Natural killer cell (primary cell): ENCODE measurements around the gene RSU1. TPM values are rescaled to one million over a fixed set of nuclear protein-coding genes. Genes with fewer than 3 reads are reported as not detected.

Experiments
- ATAC-seq, 3 donors: fragments of 150-1000 bp in 2 of 3; fragments of 200-7000 bp in 1 of 3; cut with Tn5 transposase; 1 replicate in 1 of 3; 2 replicates in 2 of 3; pipeline ENCODE4 v1.10.0; 2021; ENCODE audit warnings: mild to moderate bottlenecking in 2 of 3, moderate library complexity in 2 of 3
- DNase-seq, 2 donors: peaks; one replicate each; pipeline versions ENCODE4 v3.0.0 to v3.0.0-alpha.2; 2013 to 2021; ENCODE audit warnings: mixed read lengths in 1 of 2
- H3K27ac ChIP-seq: one replicate; pipeline ENCODE4 v1.5.1; 2013; ENCODE audit warnings: mild to moderate bottlenecking, low read length
- H3K27me3 ChIP-seq: one replicate; pipeline ENCODE4 v1.6.1; 2013; ENCODE audit warnings: low read length; ENCODE audit not compliant: control insufficient read depth, insufficient read depth
- H3K36me3 ChIP-seq: one replicate; pipeline ENCODE4 v1.6.1; 2013; ENCODE audit warnings: low read length; ENCODE audit not compliant: control insufficient read depth, insufficient read depth
- H3K4me1 ChIP-seq: one replicate; pipeline ENCODE4 v1.6.1; 2013; ENCODE audit warnings: low read length; ENCODE audit not compliant: control insufficient read depth, insufficient read depth
- H3K4me3 ChIP-seq: one replicate; pipeline ENCODE4 v1.5.1; 2013; ENCODE audit warnings: low read length
- H3K9me3 ChIP-seq: one replicate; pipeline ENCODE4 v1.6.1; 2013; ENCODE audit warnings: low read length; ENCODE audit not compliant: control insufficient read depth, insufficient read depth
- H3K27ac Mint-ChIP-seq, 2 donors: one replicate each; pipeline ENCODE4 v1.8.0; 2022; ENCODE audit warnings: mild to moderate bottlenecking in 2 of 2, mixed read lengths in 2 of 2, moderate library complexity in 1 of 2
- H3K27me3 Mint-ChIP-seq, 2 donors: one replicate each; pipeline ENCODE4 v1.8.0; 2022; ENCODE audit warnings: low read depth in 2 of 2, mixed read lengths in 2 of 2
- H3K36me3 Mint-ChIP-seq: one replicate; pipeline ENCODE4 v1.8.0; 2022; ENCODE audit warnings: mixed read lengths
- H3K4me1 Mint-ChIP-seq, 2 donors: one replicate each; pipeline ENCODE4 v1.8.0; 2022; ENCODE audit warnings: mixed read lengths in 2 of 2
- H3K4me3 Mint-ChIP-seq: one replicate; pipeline ENCODE4 v1.8.0; 2022; ENCODE audit warnings: mild to moderate bottlenecking, moderate library complexity, mixed read lengths
- H3K9me3 Mint-ChIP-seq, 2 donors: one replicate each; pipeline ENCODE4 v1.8.0; 2022; ENCODE audit warnings: mixed read lengths in 2 of 2
- WGBS: methylation state at CpG from one replicate; pipeline ENCODE4 v1.1.7; 2013; ENCODE audit warnings: missing lambda C conversion rate; ENCODE audit not compliant: insufficient coverage; 5-methylcytosine and 5-hydroxymethylcytosine counted together
- intact Hi-C: fragments of 100-400 bp; cut with micrococcal nuclease; formaldehyde crosslinking; loops from one replicate; pipeline ENCODE4 v1.14.2; 2022
- total RNA-seq, 4 donors: library from RNA; stranded (reverse); fragments of 120-200 nt in 1 of 4; gene quantifications; one replicate each; pipeline versions ENCODE4 v1.2.3 to v1.2.4, GENCODE V29; 2013 to 2022
- TF ChIP-seq, protein P1 (sequence below): fragments of 200-600 bp; IDR thresholded peaks from one replicate; pipeline ENCODE4 v1.8.0; 2022; ENCODE audit warnings: antibody characterized with exemption

RSU1 gene
- total RNA-seq, 3 donors from 2014 or later (not counting 1 experiment from before 2014, with no cell fraction given), result 75.0 to 85.3 (median 80.0) TPM

DNA sequence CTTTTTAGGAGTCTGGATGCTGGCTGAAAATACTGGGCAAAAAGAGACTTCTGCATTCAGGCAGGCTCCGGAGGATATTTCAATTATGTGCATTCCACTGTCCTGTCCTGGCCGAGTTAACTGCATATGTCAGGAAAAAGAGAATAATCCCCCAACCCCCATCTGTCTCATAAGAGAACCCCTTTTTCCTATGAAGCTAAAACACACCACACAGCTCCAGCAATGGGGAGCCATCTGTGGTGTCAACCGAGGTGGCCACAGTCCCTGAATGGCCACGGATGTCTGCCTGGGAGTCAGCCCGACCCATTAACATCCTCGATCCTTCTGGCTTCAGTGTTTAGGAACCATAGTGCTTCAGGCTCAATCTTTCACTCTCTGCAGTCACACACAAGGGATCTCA is 70.4 kb downstream of the RSU1 start:
- H3K36me3 Mint-ChIP-seq, result peaks cover 6% of the 10 kb centered on the region

DNA sequence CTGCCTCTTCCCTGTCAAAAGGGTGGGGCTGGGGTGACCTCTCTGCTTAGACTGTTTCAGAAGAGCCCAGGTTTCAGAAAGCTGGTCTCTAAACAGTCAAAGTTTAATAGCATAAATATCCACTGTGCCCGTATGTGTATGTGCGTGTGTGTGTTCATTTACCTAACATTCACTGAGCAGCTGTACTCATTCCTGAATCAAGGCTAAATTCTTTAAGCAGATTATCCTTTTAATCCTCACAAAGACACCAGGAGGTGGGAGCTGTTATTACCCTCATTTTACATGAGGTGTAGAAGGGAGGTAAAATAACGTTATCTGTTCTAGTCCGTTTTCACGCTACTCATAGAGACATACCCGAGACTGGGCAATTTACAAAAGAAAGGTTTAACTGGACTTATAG is 72.2 kb downstream of the RSU1 start:
- no peaks in the 10 kb centered on the region for H3K9me3 ChIP-seq
- no peaks in the 10 kb centered on the region for H3K27me3 ChIP-seq
- no peak for ATAC-seq
- Mint-ChIP-seq H3K27me3 (no peaks in the 10 kb centered on the region), H3K4me3 (no peak overlapping the region), H3K27ac (no peak overlapping the region), H3K4me1 (peaks cover 5 to 15% of the 10 kb centered on the region in 2 donors), H3K9me3 (no peaks in the 10 kb centered on the region), H3K36me3 (no peaks in the 10 kb centered on the region)
- TF ChIP-seq, protein P1, sequence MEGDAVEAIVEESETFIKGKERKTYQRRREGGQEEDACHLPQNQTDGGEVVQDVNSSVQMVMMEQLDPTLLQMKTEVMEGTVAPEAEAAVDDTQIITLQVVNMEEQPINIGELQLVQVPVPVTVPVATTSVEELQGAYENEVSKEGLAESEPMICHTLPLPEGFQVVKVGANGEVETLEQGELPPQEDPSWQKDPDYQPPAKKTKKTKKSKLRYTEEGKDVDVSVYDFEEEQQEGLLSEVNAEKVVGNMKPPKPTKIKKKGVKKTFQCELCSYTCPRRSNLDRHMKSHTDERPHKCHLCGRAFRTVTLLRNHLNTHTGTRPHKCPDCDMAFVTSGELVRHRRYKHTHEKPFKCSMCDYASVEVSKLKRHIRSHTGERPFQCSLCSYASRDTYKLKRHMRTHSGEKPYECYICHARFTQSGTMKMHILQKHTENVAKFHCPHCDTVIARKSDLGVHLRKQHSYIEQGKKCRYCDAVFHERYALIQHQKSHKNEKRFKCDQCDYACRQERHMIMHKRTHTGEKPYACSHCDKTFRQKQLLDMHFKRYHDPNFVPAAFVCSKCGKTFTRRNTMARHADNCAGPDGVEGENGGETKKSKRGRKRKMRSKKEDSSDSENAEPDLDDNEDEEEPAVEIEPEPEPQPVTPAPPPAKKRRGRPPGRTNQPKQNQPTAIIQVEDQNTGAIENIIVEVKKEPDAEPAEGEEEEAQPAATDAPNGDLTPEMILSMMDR, result no peak
- H3K27ac ChIP-seq, result no peak overlapping the region
- DNase-seq, result no peak
- peaks cover 8% of the 10 kb centered on the region for H3K36me3 ChIP-seq
- 100% methylated on average over 6 of the region's 6 CpGs for WGBS
- H3K4me1 ChIP-seq, result no peaks in the 10 kb centered on the region
- H3K4me3 ChIP-seq, result no peak overlapping the region
- intact Hi-C loops, result no loop called here

More for the DNA sequence above, 70.4 kb downstream of the RSU1 start:
- H3K36me3 ChIP-seq, result peaks cover 19% of the 10 kb centered on the region
- no peaks in the 10 kb centered on the region for H3K4me1 ChIP-seq
- no peak for ATAC-seq
- no peaks in the 10 kb centered on the region for H3K27me3 ChIP-seq
- Mint-ChIP-seq H3K27me3 (no peaks in the 10 kb centered on the region), H3K27ac (no peak overlapping the region), H3K4me1 (peaks cover 0 to 6% of the 10 kb centered on the region in 2 donors), H3K9me3 (no peaks in the 10 kb centered on the region), H3K4me3 (no peak overlapping the region)
- TF ChIP-seq, protein P1, result no peak
- 94% methylated on average over 6 of the region's 6 CpGs for WGBS
- DNase-seq, result no peak
- H3K4me3 ChIP-seq, result no peak overlapping the region
- intact Hi-C loops, result no loop called here
- no peaks in the 10 kb centered on the region for H3K9me3 ChIP-seq
- H3K27ac ChIP-seq, result no peak overlapping the region

DNA sequence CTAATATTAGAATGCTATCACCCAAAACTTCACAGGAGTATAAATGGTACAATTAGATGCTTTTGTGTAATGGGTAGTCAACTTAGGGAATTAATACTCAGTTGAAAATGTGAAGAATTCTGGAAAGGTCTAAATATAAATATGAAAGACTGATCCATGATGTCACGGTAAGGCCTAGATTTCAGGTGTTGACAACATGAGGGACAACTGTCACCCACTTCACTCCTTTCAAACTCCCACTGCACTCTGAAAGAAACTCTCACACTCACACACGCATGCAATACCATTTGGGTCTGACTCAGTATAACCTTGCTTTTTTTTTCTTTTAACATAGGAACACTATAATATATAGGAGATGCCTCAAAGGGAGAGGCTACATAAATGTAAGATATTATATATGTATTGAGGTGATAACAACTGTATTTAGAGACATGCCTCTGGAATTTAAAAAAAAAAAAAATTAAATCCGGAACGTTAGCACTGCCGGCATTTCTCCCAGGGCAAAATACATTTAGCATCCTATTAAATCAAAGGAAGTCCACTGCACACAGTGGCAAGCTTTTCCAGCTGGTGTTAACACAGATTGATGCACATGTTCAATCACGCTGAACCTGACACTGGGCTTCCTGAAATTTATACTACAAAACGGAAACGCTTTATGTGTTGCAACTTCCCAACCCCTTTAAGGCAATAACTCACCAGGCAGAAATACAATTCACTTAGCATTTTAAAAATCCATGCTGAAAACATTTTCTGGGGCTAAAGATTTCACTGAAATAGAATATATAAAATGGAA is 74.9 kb downstream of the RSU1 start:
- H3K4me3 ChIP-seq, result no peak overlapping the region
- Mint-ChIP-seq H3K4me3 (no peak overlapping the region), H3K4me1 (peaks cover 5 to 15% of the 10 kb centered on the region in 2 donors), H3K27me3 (no peaks in the 10 kb centered on the region), H3K36me3 (peaks cover 4% of the 10 kb centered on the region), H3K9me3 (peaks cover 0 to 2% of the 10 kb centered on the region in 2 donors), H3K27ac (no peak overlapping the region)
- H3K27ac ChIP-seq, result no peak overlapping the region
- DNase-seq (no peak), ATAC-seq (no peak)
- WGBS, result 45% methylated on average over 7 of the region's 8 CpGs
- TF ChIP-seq, protein P1, result no peak
- H3K36me3 ChIP-seq, result peaks cover 4% of the 10 kb centered on the region
- H3K9me3 ChIP-seq, result no peaks in the 10 kb centered on the region
- H3K27me3 ChIP-seq, result no peaks in the 10 kb centered on the region
- intact Hi-C loops, result no loop called here
- H3K4me1 ChIP-seq, result no peaks in the 10 kb centered on the region

DNA sequence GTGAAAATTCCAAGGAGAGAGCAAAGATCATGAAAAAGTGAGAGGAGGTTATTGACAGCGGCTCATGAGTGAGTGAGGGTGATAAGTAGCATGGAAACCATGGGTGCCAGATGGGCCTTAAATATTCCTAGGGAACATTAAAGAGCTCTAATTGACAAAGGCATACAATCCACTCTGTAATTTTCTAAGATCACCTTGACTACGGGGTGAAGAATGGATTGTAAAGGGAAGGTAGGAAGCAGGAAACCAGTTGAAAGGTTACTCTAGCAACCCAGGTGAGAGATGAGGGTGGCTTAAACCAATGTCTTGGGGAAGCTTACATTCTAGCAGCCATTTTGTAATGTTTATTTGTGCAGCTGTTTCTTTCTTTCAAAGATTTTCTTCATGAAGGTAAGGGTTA is 75.7 kb downstream of the RSU1 start:
- Histone ChIP-seq H3K36me3 (peaks cover 2% of the 10 kb centered on the region), H3K4me3 (no peak overlapping the region), H3K9me3 (no peaks in the 10 kb centered on the region), H3K27me3 (no peaks in the 10 kb centered on the region), H3K27ac (no peak overlapping the region), H3K4me1 (no peaks in the 10 kb centered on the region)
- Mint-ChIP-seq H3K27ac (no peak overlapping the region), H3K36me3 (peaks cover 12% of the 10 kb centered on the region), H3K4me3 (no peak overlapping the region), H3K27me3 (no peaks in the 10 kb centered on the region), H3K9me3 (peaks cover 0 to 7% of the 10 kb centered on the region in 2 donors), H3K4me1 (peaks cover 5 to 15% of the 10 kb centered on the region in 2 donors)
- intact Hi-C loops, result no loop called here
- TF ChIP-seq, protein P1, result no peak
- ATAC-seq (no peak), DNase-seq (no peak)
- WGBS, result 95% methylated on average over 2 of the region's 2 CpGs
